ENCODE data around the gene MYO7A. TPM values are rescaled to one million over a fixed set of nuclear protein-coding genes. Genes with fewer than 3 reads are reported as not detected.

Gene MYO7A
- total and polyA plus RNA-seq, 2 of the 8 experiments (the other 6 are each of a cell fraction or from before 2014, with no cell fraction given), result 1.5 to 1.9 TPM

DNA sequence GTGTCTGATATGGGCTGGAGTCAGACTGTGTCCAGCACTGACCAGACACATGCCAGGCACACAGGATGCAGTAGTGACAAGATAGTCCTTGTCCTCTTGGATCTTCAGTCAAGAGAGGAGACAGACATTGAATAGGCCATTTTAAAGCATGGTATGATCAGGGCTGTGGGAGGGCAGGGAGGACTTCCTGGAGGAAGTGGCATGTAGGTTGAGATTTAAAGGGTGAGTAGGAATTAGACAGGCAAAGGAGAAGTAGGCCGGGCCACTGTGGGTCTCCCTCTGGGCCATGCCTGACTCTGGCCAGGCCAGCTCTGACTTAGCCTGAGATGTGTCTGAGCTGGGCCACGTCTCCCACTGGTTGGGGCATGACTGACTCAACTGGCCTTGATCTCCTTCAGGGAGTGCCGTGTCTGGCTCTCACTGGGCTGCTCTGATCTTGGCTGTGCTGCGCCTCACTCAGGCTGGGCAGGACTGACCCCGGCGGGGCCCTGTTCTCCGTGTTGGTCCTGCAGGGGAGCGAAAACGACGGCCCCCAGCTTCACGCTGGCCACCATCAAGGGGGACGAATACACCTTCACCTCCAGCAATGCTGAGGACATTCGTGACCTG, 71.2 kb downstream of the MYO7A start:
- Histone ChIP-seq H2AK5ac (ENCODE audit: low read depth, low read length) (no peak overlapping the region; the same call in 1 of the 2 replicates), H2BK15ac (ENCODE audit: low read length) (no peak overlapping the region), H2BK20ac (ENCODE audit: low read length) (peak overlapping the region; percentile 86; the same call in 1 of the 2 replicates), H3K79me2 (ENCODE audit: control insufficient read depth in 1 of 2, insufficient read depth in 2 of 2, low read length in 2 of 2) (no peaks in the 10 kb centered on the region), H3K4ac (replicated peaks; ENCODE audit: insufficient read length, low read depth, low read length) (peak overlapping the region; percentile 87), H3K9me3 (ENCODE audit: insufficient read depth in 2 of 2, low read depth in 1 of 2, low read length in 1 of 2) (no peaks in the 10 kb centered on the region), H3K14ac (ENCODE audit: insufficient read length) (no peak overlapping the region), H3K56ac (replicated peaks; ENCODE audit: insufficient read length, low read depth, low read length) (no peak overlapping the region), H3K23ac (ENCODE audit: insufficient read length) (no peak overlapping the region), H3K27me3 (replicated peaks in 1 of 4; ENCODE audit: control insufficient read depth in 3 of 4, extremely low read depth in 1 of 4, insufficient read depth in 3 of 4, low read length in 3 of 4) (no peaks in the 10 kb centered on the region; a peak in 1 of 7 replicates), H4K8ac (ENCODE audit: extremely low read depth, insufficient read depth, low read length) (no peak overlapping the region), H3K9ac (replicated peaks in 1 of 4; ENCODE audit: extremely low read depth in 1 of 4, low read depth in 3 of 4, low read length in 3 of 4) (no peak overlapping the region; a peak in 1 of 7 replicates), H3K4me1 (replicated peaks in 1 of 4; ENCODE audit: control insufficient read depth in 3 of 4, insufficient read depth in 4 of 4, low read length in 3 of 4) (no peaks in the 10 kb centered on the region; a peak in 1 of 7 replicates), H2AFZ (ENCODE audit: low read length) (no peak overlapping the region), H3K4me2 (ENCODE audit: insufficient read depth in 1 of 2, low read depth in 2 of 2, low read length in 2 of 2) (no peak overlapping the region), H3K4me3 (ENCODE audit: extremely low read depth in 1 of 4, insufficient read depth in 2 of 4, low read depth in 3 of 4, low read length in 4 of 4) (no peak overlapping the region), H3K18ac (ENCODE audit: extremely low read depth, low read length) (no peak overlapping the region), H2BK12ac (ENCODE audit: low read depth, low read length) (no peak overlapping the region; the same call in 1 of the 2 replicates), H3K27ac (ENCODE audit: low read depth, low read length) (no peak overlapping the region), H2BK120ac (replicated peaks; ENCODE audit: low read depth, low read length) (no peak overlapping the region), H4K5ac (ENCODE audit: insufficient read length, low read depth, low read length) (no peak overlapping the region), H4K20me1 (replicated peaks in 1 of 2; ENCODE audit: control insufficient read depth in 1 of 2, insufficient read depth in 2 of 2, low read length in 2 of 2) (no peaks in the 10 kb centered on the region), H3K23me2 (ENCODE audit: low read depth, low read length) (no peaks in the 10 kb centered on the region), H3K36me3 (ENCODE audit: control insufficient read depth in 2 of 4, insufficient read depth in 4 of 4, low read length in 3 of 4) (no peaks in the 10 kb centered on the region), H2BK5ac (ENCODE audit: low read depth, low read length) (no peak overlapping the region), H3K79me1 (ENCODE audit: low read depth, low read length) (no peaks in the 10 kb centered on the region), H4K91ac (replicated peaks; ENCODE audit: insufficient read length, low read length) (no peak overlapping the region)
- 90% methylated on average over 13 of the region's 13 CpGs; no CpG with 5 or more reads in 1 of the 2 experiments for WGBS, 2 experiments (ENCODE audit: extremely low coverage in 1 of 2, insufficient coverage in 1 of 2, insufficient read length in 1 of 2, insufficient replicate concordance in 2 of 2, low coverage in 1 of 2, low lambda C conversion rate in 2 of 2, missing lambda C conversion rate in 1 of 2)
- CTCF ChIA-PET (ENCODE audit: partially characterized antibody), result interaction anchor here (0.6 to 6.2 kb wide), 34 partner anchors 10 to 380 kb away, joined by 3 to 45 read pairs (median 4); no protein-coding TSS in a partner anchor
- TF ChIP-seq RBBP5 (IDR thresholded peaks at IDR 0.05; ENCODE audit: borderline replicate concordance, low read depth, low read length) (no peak), BRCA1 (IDR thresholded peaks at IDR 0.05; ENCODE audit: low read depth, low read length) (no peak), HDAC6 (IDR thresholded peaks at IDR 0.05; ENCODE audit: low read depth, low read length) (no peak), POLR2A (IDR thresholded peaks at IDR 0.05; ENCODE audit: control extremely low read depth in 1 of 2, low read depth in 2 of 2, low read length in 2 of 2) (no peak), YY1 (IDR thresholded peaks at IDR 0.05; ENCODE audit: low read depth, low read length) (no peak), GTF2F1 (IDR thresholded peaks at IDR 0.05; ENCODE audit: borderline replicate concordance, low read depth, low read length) (no peak), KDM1A (IDR thresholded peaks at IDR 0.05; ENCODE audit: borderline replicate concordance, low read length) (no peak), RXRA (IDR thresholded peaks at IDR 0.05; ENCODE audit: insufficient read depth, low read depth, low read length) (no peak)
- TF ChIP-seq, protein P1, sequence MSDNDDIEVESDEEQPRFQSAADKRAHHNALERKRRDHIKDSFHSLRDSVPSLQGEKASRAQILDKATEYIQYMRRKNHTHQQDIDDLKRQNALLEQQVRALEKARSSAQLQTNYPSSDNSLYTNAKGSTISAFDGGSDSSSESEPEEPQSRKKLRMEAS (IDR thresholded peaks at IDR 0.05), result no peak
- DNase-seq (ENCODE audit: low read depth in 1 of 2, low spot score in 2 of 2), result no peak
- POLR2A ChIA-PET (ENCODE audit: partially characterized antibody), result no interaction called here
- FAIRE-seq, result no peak
